HL-60/S4 (cell line): Measurements from ENCODE around the gene DNAH8.
"Not testable (repeated sequence)": the region's sequence is repeated elsewhere in the genome, so short reads cannot be mapped to it uniquely, and the experiment has no call there.

Source experiments
- in situ Hi-C: fragments of 300-500 bp; cut with MboI; formaldehyde crosslinking; loops from 2 replicates; pipeline ENCODE4 v1.14.3; 2022; ENCODE audit warnings: low sequenced_read_pairs

Gene DNAH8

DNA sequence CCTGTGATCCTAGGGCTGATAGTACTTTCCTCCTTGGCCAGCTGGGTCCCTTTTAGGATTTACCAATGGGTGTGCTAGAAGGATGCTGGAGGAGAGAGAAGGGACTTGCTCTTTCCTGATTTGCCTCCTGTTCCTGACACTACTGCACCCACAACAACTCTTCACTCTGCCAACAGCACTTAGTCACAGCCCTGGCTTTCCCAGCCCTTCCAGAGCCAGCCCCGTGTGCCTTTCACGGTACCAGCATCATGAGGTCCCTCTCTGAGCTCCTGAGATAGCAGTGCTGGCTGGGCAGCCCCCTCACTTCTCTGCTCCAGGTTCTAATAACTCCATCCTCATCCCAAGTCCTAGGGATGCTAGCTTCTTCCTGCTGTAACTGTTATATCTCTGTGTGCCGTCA, 80.9 kb downstream of the DNAH8 start:
- in situ Hi-C loops = no loop called here

GRCh38 chr6:38796437-38796836, 81.3 kb downstream of the DNAH8 start:
- in situ Hi-C loops = not testable (repeated sequence)

- in situ Hi-C loops = no loop called here
These were observed 81.7 kb downstream of the DNAH8 start for GRCh38 chr6:38796850-38797249.

- in situ Hi-C loops = no loop called here
These were observed 82.3 kb downstream of the DNAH8 start for GRCh38 chr6:38797391-38797790.

- in situ Hi-C loops = no loop called here
These were observed 84.5 kb downstream of the DNAH8 start for GRCh38 chr6:38799529-38800184.

DNA sequence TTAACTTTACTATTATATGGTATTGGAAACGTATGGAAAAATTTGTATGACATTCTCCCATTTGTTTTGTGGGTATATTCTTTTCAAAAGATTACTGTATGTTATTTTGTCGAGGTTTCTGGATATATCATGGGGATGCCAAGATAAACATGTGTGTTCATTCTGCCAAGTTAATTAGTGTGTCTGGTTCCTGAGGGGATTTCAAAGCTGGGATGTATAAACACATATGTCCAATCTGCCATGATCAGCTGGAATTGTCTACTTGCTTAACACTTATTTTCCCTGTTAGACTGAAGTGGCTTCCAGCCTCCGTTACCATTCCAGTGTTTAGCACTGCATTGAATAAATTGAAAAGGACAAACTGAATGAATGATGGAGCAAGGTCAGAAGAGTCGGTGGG, 86.2 kb downstream of the DNAH8 start:
- in situ Hi-C loops = no loop called here

DNA sequence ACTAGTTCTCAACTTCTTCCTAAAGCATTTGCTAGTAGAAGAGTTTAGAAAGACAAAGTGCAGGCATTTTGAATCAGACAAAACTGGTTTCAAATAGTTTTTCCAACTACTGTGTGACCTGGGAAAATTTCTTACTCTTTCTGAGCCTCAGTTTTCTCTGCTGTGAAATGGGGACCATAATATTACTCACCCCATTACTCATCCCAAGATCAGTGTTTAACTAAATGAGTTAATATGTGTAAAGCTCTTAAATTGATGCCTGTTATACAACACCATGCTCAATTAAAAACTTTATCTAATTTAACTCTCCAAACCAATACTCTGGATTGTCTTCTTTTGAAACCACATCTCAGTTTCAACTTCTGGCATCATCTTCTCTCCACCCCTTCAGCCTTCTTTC, 87.4 kb downstream of the DNAH8 start:
- in situ Hi-C loops = no loop called here

GRCh38 chr6:38803129-38803528, 88.0 kb downstream of the DNAH8 start:
- in situ Hi-C loops = no loop called here

DNA sequence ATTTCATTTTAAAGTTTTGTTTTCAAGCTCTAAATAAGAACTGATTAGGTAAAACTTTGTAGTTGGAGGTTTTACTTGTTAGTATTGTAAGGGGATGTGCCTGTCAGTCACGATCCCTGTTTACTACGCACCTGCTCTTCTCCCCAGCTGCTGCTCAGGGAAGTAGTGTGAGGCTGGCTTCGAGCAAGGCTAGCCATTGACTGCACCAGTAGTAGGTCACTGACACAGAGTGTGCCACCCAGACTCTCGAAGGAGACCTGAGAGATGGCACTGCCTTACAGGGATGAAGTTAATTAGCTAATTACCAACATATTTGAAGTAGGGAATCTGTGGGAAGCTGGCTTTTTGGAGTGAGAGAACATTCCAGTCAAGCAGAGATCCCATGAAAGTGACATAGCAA, 89.2 kb downstream of the DNAH8 start:
- in situ Hi-C loops = no loop called here

GRCh38 chr6:38805127-38805655, 90.1 kb downstream of the DNAH8 start:
- in situ Hi-C loops = no loop called here

- in situ Hi-C loops = no loop called here
These were observed 90.6 kb downstream of the DNAH8 start for GRCh38 chr6:38805692-38806091.

GRCh38 chr6:38806271-38806670, 91.2 kb downstream of the DNAH8 start:
- in situ Hi-C loops = no loop called here

- in situ Hi-C loops = no loop called here
These were observed 91.7 kb downstream of the DNAH8 start for GRCh38 chr6:38806833-38807232.

DNA sequence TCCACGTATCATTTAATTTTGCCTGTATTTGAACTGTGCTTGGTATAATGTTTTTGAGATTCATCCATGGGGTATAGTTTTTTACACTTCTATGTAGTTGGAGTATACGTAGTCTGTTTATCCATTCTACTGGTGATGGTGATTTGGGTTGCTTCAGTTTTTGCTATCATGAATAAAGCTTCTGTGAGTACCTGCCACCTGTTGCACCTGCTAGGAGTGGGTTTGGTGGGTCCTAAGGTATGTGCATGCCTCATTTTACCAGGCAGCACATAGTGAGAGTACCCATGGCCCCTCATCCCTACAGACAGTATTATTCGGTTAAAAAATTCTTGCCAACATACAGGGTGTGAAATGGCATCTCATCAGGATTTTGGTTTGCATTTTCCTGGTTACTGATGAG, 92.9 kb downstream of the DNAH8 start:
- in situ Hi-C loops = no loop called here

- in situ Hi-C loops = no loop called here
These were observed 98.1 kb downstream of the DNAH8 start for GRCh38 chr6:38813041-38813823.

- in situ Hi-C loops = no loop called here
These were observed 99.7 kb downstream of the DNAH8 start for GRCh38 chr6:38814761-38815160.

GRCh38 chr6:38815250-38815649, 100.1 kb downstream of the DNAH8 start:
- in situ Hi-C loops = no loop called here

- in situ Hi-C loops = no loop called here
These were observed 103.6 kb downstream of the DNAH8 start for GRCh38 chr6:38818691-38819090.

DNA sequence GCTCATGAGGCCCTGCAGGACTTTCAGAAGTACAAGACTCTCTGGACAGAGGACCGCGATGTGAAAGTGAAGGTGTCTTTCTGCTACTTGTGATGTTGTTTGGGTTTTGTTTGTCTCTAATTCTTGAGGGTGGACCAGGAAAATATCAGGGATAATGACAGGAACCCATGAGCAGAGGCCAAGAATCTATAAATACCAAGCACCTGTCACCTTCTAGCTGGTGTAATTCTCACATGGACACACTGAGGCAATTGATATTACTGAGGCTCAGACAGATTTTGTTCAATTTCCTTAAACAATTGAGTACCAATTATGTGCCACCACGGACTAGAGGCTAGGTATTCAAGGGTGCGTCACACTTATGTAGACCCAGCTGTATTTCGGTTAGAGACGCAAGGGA, 107.9 kb downstream of the DNAH8 start:
- in situ Hi-C loops = no loop called here

- in situ Hi-C loops = no loop called here
These were observed 109.3 kb downstream of the DNAH8 start for GRCh38 chr6:38824243-38824894.

DNA sequence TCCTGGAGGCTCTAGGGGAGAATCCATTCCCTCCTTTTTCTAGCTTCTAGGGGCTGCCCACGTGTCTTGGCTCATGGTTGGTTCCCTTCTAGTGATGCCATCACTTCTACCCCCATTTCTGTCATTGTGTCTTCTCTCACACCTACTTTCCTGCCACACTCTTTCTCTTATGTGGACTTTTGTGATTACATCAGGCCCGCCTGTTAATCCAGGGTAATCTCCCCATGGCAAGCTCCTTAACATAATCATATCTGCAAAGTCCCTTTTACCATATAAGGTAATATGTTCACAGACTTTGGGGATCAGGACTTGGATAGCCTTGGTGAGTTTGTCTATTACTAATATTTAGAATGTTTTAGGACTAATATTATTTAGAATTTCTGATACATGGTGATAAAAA, 111.9 kb downstream of the DNAH8 start:
- in situ Hi-C loops = no loop called here

GRCh38 chr6:38831865-38832264, 116.8 kb downstream of the DNAH8 start:
- in situ Hi-C loops = no loop called here
